K562 (cell line): ENCODE data around the gene DOCK6. TPM values are rescaled to one million over a fixed set of nuclear protein-coding genes. Genes with fewer than 3 reads are reported as not detected.

Source experiments
- ADNP ChIP-seq: fragments of 200-800 bp; sonication (Bioruptor generic); IDR thresholded peaks from 2 replicates; pipeline ENCODE4 v1.6.1; 2016; ENCODE audit warnings: missing genetic modification characterization, missing compliant biosample characterization
- ATF1 ChIP-seq, 2 experiments: fragments of 450-650 bp in 1 of 2; IDR thresholded peaks; 2 replicates each; pipeline ENCODE4 v1.6.1; 2016; ENCODE audit warnings: missing compliant biosample characterization in 1 of 2, missing genetic modification characterization in 1 of 2
- CBFA2T2 ChIP-seq: fragments of 450-650 bp; conservative IDR thresholded peaks from 2 replicates; pipeline ENCODE4 v1.6.1; 2017; ENCODE audit warnings: mild to moderate bottlenecking
- CBFA2T3 ChIP-seq: fragments of 450-650 bp; IDR thresholded peaks from 2 replicates; pipeline ENCODE4 v1.6.1; 2017
- CBX8 ChIP-seq: fragments of 200-600 bp; sonication (generic); IDR thresholded peaks from 2 replicates; pipeline ENCODE4 v1.6.1; 2012; ENCODE audit warnings: borderline replicate concordance, mixed run types, low read depth, mild to moderate bottlenecking, moderate library complexity, mixed read lengths, low read length, control low read depth, inconsistent platforms; ENCODE audit not compliant: poor library complexity, severe bottlenecking; ENCODE audit errors: extremely low read depth
- CC2D1A ChIP-seq: fragments of 450-650 bp; IDR thresholded peaks from 2 replicates; pipeline ENCODE4 v1.6.1; 2017; ENCODE audit warnings: mild to moderate bottlenecking
- CREB1 ChIP-seq, 2 experiments: sonication (generic) in 1 of 2; formaldehyde crosslinking in 1 of 2; IDR thresholded peaks; 2 replicates each; pipeline versions ENCODE4 v1.6.1 to v1.8.0; 2012 to 2022; ENCODE audit warnings: inconsistent platforms in 1 of 2, mild to moderate bottlenecking in 1 of 2, missing genetic modification reagents in 1 of 2, moderate library complexity in 1 of 2
- DPF2 ChIP-seq: fragments of 450-650 bp; IDR thresholded peaks from 2 replicates; pipeline ENCODE4 v1.6.1; 2016
- HDAC1 ChIP-seq, 2 experiments: fragments of 450-650 bp; IDR thresholded peaks; 2 replicates each; pipeline ENCODE4 v1.6.1; 2016 to 2017; ENCODE audit warnings: inconsistent platforms in 1 of 2, mild to moderate bottlenecking in 1 of 2, moderate library complexity in 1 of 2
- KDM1A ChIP-seq, 2 experiments: fragments of 450-650 bp; IDR thresholded peaks; 2 replicates each; pipeline ENCODE4 v1.6.1; 2016; ENCODE audit warnings: mild to moderate bottlenecking in 2 of 2
- NCOA1 ChIP-seq: fragments of 450-650 bp; IDR thresholded peaks from 2 replicates; pipeline ENCODE4 v1.6.1; 2016; ENCODE audit warnings: low read depth
- NFIC ChIP-seq: fragments of 450-650 bp; IDR thresholded peaks from 2 replicates; pipeline ENCODE4 v1.6.1; 2017; ENCODE audit warnings: mild to moderate bottlenecking, inconsistent platforms
- SIN3A ChIP-seq, 2 experiments: fragments of 150-350 bp in 1 of 2; IDR thresholded peaks; 2 replicates each; pipeline ENCODE4 v1.6.1; 2011 to 2016; ENCODE audit warnings: borderline replicate concordance in 2 of 2, low read depth in 2 of 2, low read length in 2 of 2, mild to moderate bottlenecking in 2 of 2, moderate library complexity in 2 of 2; ENCODE audit not compliant: control insufficient read depth in 1 of 2
- SIX5 ChIP-seq, 2 experiments: IDR thresholded peaks; 2 replicates each; pipeline ENCODE4 v1.6.1; 2011; ENCODE audit warnings: low read length in 2 of 2, borderline replicate concordance in 1 of 2, low read depth in 1 of 2, mild to moderate bottlenecking in 1 of 2, moderate library complexity in 1 of 2; ENCODE audit not compliant: insufficient read depth in 1 of 2
- SMAD4 ChIP-seq: fragments of 250-450 bp; sonication (Bioruptor Pico); conservative IDR thresholded peaks from 2 replicates; pipeline ENCODE4 v1.8.0; 2021; ENCODE audit warnings: inconsistent platforms, mild to moderate bottlenecking, moderate library complexity
- SP1 ChIP-seq: sonication (generic); formaldehyde crosslinking; IDR thresholded peaks from 2 replicates; pipeline ENCODE4 v1.8.1; 2022; ENCODE audit warnings: mild to moderate bottlenecking, missing genetic modification reagents
- TRIM24 ChIP-seq, 2 experiments: fragments of 450-650 bp; IDR thresholded peaks; 2 replicates each; pipeline ENCODE4 v1.6.1; 2016
- ZNF384 ChIP-seq: IDR thresholded peaks from 2 replicates; pipeline ENCODE4 v1.6.1; 2012; ENCODE audit warnings: low read depth, low read length, improper control_type of control experiment
- ZNF764 ChIP-seq: fragments of 250-450 bp; sonication (Bioruptor Pico); IDR thresholded peaks from 2 replicates; pipeline ENCODE4 v1.4.0; 2020; ENCODE audit warnings: low read depth, mild to moderate bottlenecking, moderate library complexity
- polyA plus RNA-seq, 8 experiments: library from polyadenylated mRNA; depleted of rRNA in 4 of 8; stranded (reverse) in 5 of 8; unstranded in 3 of 8; fragments of >200 nt; fragmentation: Nextera tagmentation in 2 of 8; fragmentation: Illumina TruSeq in 1 of 8; extraction: Ambion mirVana in 2 of 8; extraction: Trizol in 1 of 8; gene quantifications; 2 replicates each; pipeline versions ENCODE4 v1.2.1 to v1.2.3, GENCODE V29; 2011 to 2014; ENCODE audit warnings: inconsistent platforms in 1 of 8, missing spikeins in 1 of 8
- total RNA-seq, 7 experiments: library from RNA; depleted of rRNA in 6 of 7; stranded (reverse); fragments of >200 nt in 6 of 7; fragmentation: Illumina TruSeq in 2 of 7; extraction: Trizol in 2 of 7; gene quantifications; 2 replicates each; pipeline versions ENCODE4 v1.2.1 to v1.2.3, GENCODE V29; 2011 to 2021; ENCODE audit warnings: low replicate concordance in 1 of 7
- TF ChIP-seq, protein P1 (sequence below): sonication (generic); formaldehyde crosslinking; IDR thresholded peaks from 2 replicates; pipeline ENCODE4 v1.9.0; 2022; ENCODE audit warnings: mild to moderate bottlenecking, missing genetic modification reagents
- TF ChIP-seq, protein P2 (sequence below): fragments of 250-450 bp; sonication (Bioruptor Pico); IDR thresholded peaks from 2 replicates; pipeline ENCODE4 v1.9.0; 2021; ENCODE audit warnings: mild to moderate bottlenecking, inconsistent platforms
- TF ChIP-seq, protein P3 (sequence below): sonication (generic); formaldehyde crosslinking; IDR thresholded peaks from 2 replicates; pipeline ENCODE4 v1.8.0; 2022; ENCODE audit warnings: missing genetic modification reagents, mild to moderate bottlenecking, moderate library complexity, borderline replicate concordance
- TF ChIP-seq, protein P4 (sequence below): sonication (generic); formaldehyde crosslinking; IDR thresholded peaks from 2 replicates; pipeline ENCODE4 v1.8.0; 2022; ENCODE audit warnings: missing genetic modification reagents, mild to moderate bottlenecking, borderline replicate concordance

DOCK6 gene
- total and polyA plus RNA-seq, 9 of the 15 experiments (the other 6 are each of a cell fraction or from before 2014, with no cell fraction given), result 0.35 to 19.3 (median 3.8) TPM

DNA sequence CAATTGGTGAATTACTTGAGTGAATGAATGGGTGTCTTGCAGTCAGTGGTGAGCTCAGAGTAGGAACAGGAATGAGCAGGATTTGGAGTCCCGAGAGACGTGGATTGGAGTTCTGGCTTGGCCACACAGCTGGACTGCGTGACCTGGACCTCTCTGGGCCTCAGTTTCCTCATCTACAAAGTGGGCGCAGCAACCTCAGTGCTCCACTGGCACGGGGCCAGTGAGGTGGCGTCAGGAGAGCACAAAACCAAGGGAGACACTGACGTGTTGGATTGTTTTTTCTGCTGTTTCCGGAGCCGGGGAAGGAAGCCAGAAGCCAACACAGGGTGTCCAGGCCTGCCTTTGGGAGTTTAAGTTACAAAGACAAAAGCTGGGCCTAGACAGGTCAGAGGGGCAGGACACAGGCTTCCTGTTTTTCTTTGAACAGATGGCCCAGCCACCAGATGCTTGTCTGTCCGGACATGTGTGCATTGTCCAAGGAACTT, 6.5 kb upstream of the DOCK6 start (continued):
- TF ChIP-seq HDAC1 (IDR thresholded peaks at IDR 0.05) (peak in 1 of 2 experiments; percentile 38; a peak in 2 of 4 replicates), SIN3A (IDR thresholded peaks at IDR 0.05; ENCODE audit: borderline replicate concordance in 2 of 2, control insufficient read depth in 1 of 2, low read depth in 2 of 2, low read length in 2 of 2) (no peak), DPF2 (peak; percentile 33; the same call in 1 of the 2 replicates), ADNP (tag) (peak; percentile 93), ZNF384 (peak; percentile 61), TRIM24 (IDR thresholded peaks at IDR 0.05) (peak; percentile 55 to 56; a peak in 2 of 4 replicates), ATF1 (CRISPR knock-in tag; IDR thresholded peaks at IDR 0.05) (no peak), ATF1 (tag; IDR thresholded peaks at IDR 0.05) (peak; percentile 48; the same call in 1 of the 2 replicates), ZNF764 (CRISPR knock-in tag) (no peak), SP1 (CRISPR knock-in tag) (peak; percentile 64; the same call in 1 of the 2 replicates), CBFA2T2 (peak; percentile 84), KDM1A (IDR thresholded peaks at IDR 0.05) (peak; percentile 81 to 92), NFIC (peak; percentile 98), SIX5 (IDR thresholded peaks at IDR 0.05; ENCODE audit: borderline replicate concordance in 1 of 2, insufficient read depth in 1 of 2, low read depth in 1 of 2, low read length in 2 of 2) (no peak), CC2D1A (peak; percentile 51; the same call in 1 of the 2 replicates), CBX8 (no peak), NCOA1 (peak; percentile 23; the same call in 1 of the 2 replicates), CBFA2T3 (peak; percentile 88), SMAD4 (CRISPR knock-in tag) (peak; percentile 69), CREB1 (IDR thresholded peaks at IDR 0.05) (peak; percentile 52; the same call in 1 of the 2 replicates), CREB1 (CRISPR knock-in tag; IDR thresholded peaks at IDR 0.05) (peak; percentile 65; the same call in 1 of the 2 replicates)
- TF ChIP-seq, protein P1, sequence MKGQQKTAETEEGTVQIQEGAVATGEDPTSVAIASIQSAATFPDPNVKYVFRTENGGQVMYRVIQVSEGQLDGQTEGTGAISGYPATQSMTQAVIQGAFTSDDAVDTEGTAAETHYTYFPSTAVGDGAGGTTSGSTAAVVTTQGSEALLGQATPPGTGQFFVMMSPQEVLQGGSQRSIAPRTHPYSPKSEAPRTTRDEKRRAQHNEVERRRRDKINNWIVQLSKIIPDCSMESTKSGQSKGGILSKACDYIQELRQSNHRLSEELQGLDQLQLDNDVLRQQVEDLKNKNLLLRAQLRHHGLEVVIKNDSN (CRISPR knock-in tag), result no peak
- TF ChIP-seq, protein P2, sequence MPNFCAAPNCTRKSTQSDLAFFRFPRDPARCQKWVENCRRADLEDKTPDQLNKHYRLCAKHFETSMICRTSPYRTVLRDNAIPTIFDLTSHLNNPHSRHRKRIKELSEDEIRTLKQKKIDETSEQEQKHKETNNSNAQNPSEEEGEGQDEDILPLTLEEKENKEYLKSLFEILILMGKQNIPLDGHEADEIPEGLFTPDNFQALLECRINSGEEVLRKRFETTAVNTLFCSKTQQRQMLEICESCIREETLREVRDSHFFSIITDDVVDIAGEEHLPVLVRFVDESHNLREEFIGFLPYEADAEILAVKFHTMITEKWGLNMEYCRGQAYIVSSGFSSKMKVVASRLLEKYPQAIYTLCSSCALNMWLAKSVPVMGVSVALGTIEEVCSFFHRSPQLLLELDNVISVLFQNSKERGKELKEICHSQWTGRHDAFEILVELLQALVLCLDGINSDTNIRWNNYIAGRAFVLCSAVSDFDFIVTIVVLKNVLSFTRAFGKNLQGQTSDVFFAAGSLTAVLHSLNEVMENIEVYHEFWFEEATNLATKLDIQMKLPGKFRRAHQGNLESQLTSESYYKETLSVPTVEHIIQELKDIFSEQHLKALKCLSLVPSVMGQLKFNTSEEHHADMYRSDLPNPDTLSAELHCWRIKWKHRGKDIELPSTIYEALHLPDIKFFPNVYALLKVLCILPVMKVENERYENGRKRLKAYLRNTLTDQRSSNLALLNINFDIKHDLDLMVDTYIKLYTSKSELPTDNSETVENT (CRISPR knock-in tag), result no peak
- TF ChIP-seq, protein P3, sequence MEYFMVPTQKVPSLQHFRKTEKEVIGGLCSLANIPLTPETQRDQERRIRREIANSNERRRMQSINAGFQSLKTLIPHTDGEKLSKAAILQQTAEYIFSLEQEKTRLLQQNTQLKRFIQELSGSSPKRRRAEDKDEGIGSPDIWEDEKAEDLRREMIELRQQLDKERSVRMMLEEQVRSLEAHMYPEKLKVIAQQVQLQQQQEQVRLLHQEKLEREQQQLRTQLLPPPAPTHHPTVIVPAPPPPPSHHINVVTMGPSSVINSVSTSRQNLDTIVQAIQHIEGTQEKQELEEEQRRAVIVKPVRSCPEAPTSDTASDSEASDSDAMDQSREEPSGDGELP (CRISPR knock-in tag), result peak; percentile 55
- TF ChIP-seq, protein P4, sequence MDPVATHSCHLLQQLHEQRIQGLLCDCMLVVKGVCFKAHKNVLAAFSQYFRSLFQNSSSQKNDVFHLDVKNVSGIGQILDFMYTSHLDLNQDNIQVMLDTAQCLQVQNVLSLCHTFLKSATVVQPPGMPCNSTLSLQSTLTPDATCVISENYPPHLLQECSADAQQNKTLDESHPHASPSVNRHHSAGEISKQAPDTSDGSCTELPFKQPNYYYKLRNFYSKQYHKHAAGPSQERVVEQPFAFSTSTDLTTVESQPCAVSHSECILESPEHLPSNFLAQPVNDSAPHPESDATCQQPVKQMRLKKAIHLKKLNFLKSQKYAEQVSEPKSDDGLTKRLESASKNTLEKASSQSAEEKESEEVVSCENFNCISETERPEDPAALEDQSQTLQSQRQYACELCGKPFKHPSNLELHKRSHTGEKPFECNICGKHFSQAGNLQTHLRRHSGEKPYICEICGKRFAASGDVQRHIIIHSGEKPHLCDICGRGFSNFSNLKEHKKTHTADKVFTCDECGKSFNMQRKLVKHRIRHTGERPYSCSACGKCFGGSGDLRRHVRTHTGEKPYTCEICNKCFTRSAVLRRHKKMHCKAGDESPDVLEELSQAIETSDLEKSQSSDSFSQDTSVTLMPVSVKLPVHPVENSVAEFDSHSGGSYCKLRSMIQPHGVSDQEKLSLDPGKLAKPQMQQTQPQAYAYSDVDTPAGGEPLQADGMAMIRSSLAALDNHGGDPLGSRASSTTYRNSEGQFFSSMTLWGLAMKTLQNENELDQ, result no peak
